OCI-LY7 (cell line): ENCODE results near the gene CEP162.

Experiments used
- CTCF ChIP-seq: fragments of 200-600 bp; sonication (generic); conservative IDR thresholded peaks from 2 replicates; pipeline ENCODE4 v1.5.1; 2014; ENCODE audit warnings: mild to moderate bottlenecking, antibody characterized with exemption, low read length, moderate library complexity, mixed read lengths
- EZH2phosphoT487 ChIP-seq: fragments of 200-600 bp; sonication (generic); IDR thresholded peaks from 2 replicates; pipeline ENCODE4 v1.6.1; 2018; ENCODE audit warnings: low read depth, borderline replicate concordance, mild to moderate bottlenecking, mixed run types, antibody characterized with exemption, low read length, moderate library complexity, mixed read lengths

GRCh38 chr6:84074988-84075781 lies 152.3 kb downstream of the CEP162 start:
- no peak for TF ChIP-seq CTCF
- TF ChIP-seq EZH2phosphoT487, result no peak
